GM19099 (cell line): ENCODE data around the gene SP1.

Source experiments
- POLR2A ChIP-seq: IDR thresholded peaks from 3 replicates; pipeline ENCODE4 v1.6.1; 2011; ENCODE audit warnings: low read depth; ENCODE audit not compliant: insufficient read length; ENCODE audit errors: extremely low read depth

Gene SP1

GRCh38 chr12:53463802-53464560, 84.0 kb downstream of the SP1 start:
- TF ChIP-seq POLR2A = no peak

- no peak for TF ChIP-seq POLR2A
Observed at GRCh38 chr12:53464685-53465418, 84.9 kb downstream of the SP1 start.

GRCh38 chr12:53465679-53466078, 85.7 kb downstream of the SP1 start:
- no peak for TF ChIP-seq POLR2A
